HepG2 (cell line): ENCODE measurements around the gene NACC2. TPM values are rescaled to one million over a fixed set of nuclear protein-coding genes. Genes with fewer than 3 reads are reported as not detected.

Experiments
- CAMTA2 ChIP-seq: sonication (generic); formaldehyde crosslinking; IDR thresholded peaks from 2 replicates; pipeline ENCODE4 v1.4.0; 2020; ENCODE audit warnings: mild to moderate bottlenecking, missing genetic modification reagents, borderline replicate concordance
- FOXA3 ChIP-seq: IDR thresholded peaks from 2 replicates; pipeline ENCODE4 v1.6.1; 2016; ENCODE audit warnings: missing genetic modification reagents, missing compliant biosample characterization
- GABPB1 ChIP-seq: IDR thresholded peaks from 2 replicates; pipeline ENCODE4 v1.6.1; 2016; ENCODE audit warnings: mild to moderate bottlenecking, missing genetic modification reagents, moderate library complexity, missing compliant biosample characterization
- GATAD2A ChIP-seq: IDR thresholded peaks from 2 replicates; pipeline ENCODE4 v1.6.1; 2016
- KLF6 ChIP-seq: IDR thresholded peaks from 2 replicates; pipeline ENCODE4 v1.8.0; 2016; ENCODE audit warnings: missing biosample characterization, missing genetic modification reagents
- LRRFIP1 ChIP-seq: sonication (generic); formaldehyde crosslinking; conservative IDR thresholded peaks from 2 replicates; pipeline ENCODE4 v1.4.0; 2020; ENCODE audit warnings: missing genetic modification reagents
- MAF1 ChIP-seq: sonication (generic); formaldehyde crosslinking; IDR thresholded peaks from 2 replicates; pipeline ENCODE4 v1.5.0; 2020; ENCODE audit warnings: missing genetic modification reagents, borderline replicate concordance
- MEIS1 ChIP-seq: sonication (generic); formaldehyde crosslinking; IDR thresholded peaks from 2 replicates; pipeline ENCODE4 v1.9.0; 2021; ENCODE audit warnings: mild to moderate bottlenecking, missing genetic modification reagents, moderate library complexity, borderline replicate concordance
- MIER3 ChIP-seq: IDR thresholded peaks from 2 replicates; pipeline ENCODE4 v1.6.1; 2016; ENCODE audit warnings: missing compliant biosample characterization, borderline replicate concordance
- MZF1 ChIP-seq: sonication (generic); formaldehyde crosslinking; IDR thresholded peaks from 2 replicates; pipeline ENCODE4 v1.8.1; 2023; ENCODE audit warnings: mild to moderate bottlenecking, missing genetic modification reagents, borderline replicate concordance
- NONO ChIP-seq, 2 experiments: fragments of 450-650 bp in 1 of 2; sonication (generic) in 1 of 2; formaldehyde crosslinking in 1 of 2; IDR thresholded peaks in 1 of 2; conservative IDR thresholded peaks in 1 of 2; 2 replicates each; pipeline versions ENCODE4 v1.6.1 to v1.8.0; 2017 to 2022; ENCODE audit warnings: mild to moderate bottlenecking in 1 of 2, missing genetic modification reagents in 1 of 2, moderate library complexity in 1 of 2
- RAD51 ChIP-seq: fragments of 450-650 bp; IDR thresholded peaks from 2 replicates; pipeline ENCODE4 v1.6.1; 2016; ENCODE audit warnings: borderline replicate concordance
- SNAI1 ChIP-seq: sonication (generic); formaldehyde crosslinking; IDR thresholded peaks from 2 replicates; pipeline ENCODE4 v1.5.0; 2020; ENCODE audit warnings: mild to moderate bottlenecking, missing genetic modification reagents, borderline replicate concordance
- XRCC5 ChIP-seq: fragments of 200-400 bp; formaldehyde crosslinking; optimal IDR thresholded peaks from 2 replicates; pipeline ENCODE3; 2017; ENCODE audit warnings: mild to moderate bottlenecking, low read length
- ZFP36 ChIP-seq: fragments of 150-350 bp; IDR thresholded peaks from 2 replicates; pipeline ENCODE4 v1.6.1; 2018; ENCODE audit warnings: borderline replicate concordance, low read length, low read depth; ENCODE audit not compliant: partially characterized antibody
- ZMYM2 ChIP-seq: sonication (generic); formaldehyde crosslinking; IDR thresholded peaks from 2 replicates; pipeline ENCODE4 v1.8.0; 2022; ENCODE audit warnings: mild to moderate bottlenecking, missing genetic modification reagents
- ZNF510 ChIP-seq: sonication (generic); formaldehyde crosslinking; IDR thresholded peaks from 2 replicates; pipeline ENCODE4 v1.4.0; 2020; ENCODE audit warnings: low read depth, mild to moderate bottlenecking, missing genetic modification reagents
- ZNF749 ChIP-seq: sonication (generic); formaldehyde crosslinking; IDR thresholded peaks from 2 replicates; pipeline ENCODE4 v1.8.0; 2022; ENCODE audit warnings: mild to moderate bottlenecking, missing genetic modification reagents, moderate library complexity, borderline replicate concordance
- ZNF768 ChIP-seq: sonication (generic); formaldehyde crosslinking; IDR thresholded peaks from 2 replicates; pipeline ENCODE4 v1.4.0; 2020; ENCODE audit warnings: missing genetic modification reagents
- polyA plus RNA-seq, 8 experiments: library from polyadenylated mRNA; depleted of rRNA in 3 of 8; stranded (reverse) in 7 of 8; unstranded in 1 of 8; fragments of >200 nt; fragmentation: Illumina TruSeq in 4 of 8; extraction: Trizol in 4 of 8; gene quantifications; 2 replicates each; pipeline versions ENCODE4 v1.2.1 to v1.2.3, GENCODE V29; 2011 to 2016; ENCODE audit warnings: low read depth in 4 of 8, missing spikeins in 1 of 8, mixed read lengths in 1 of 8; ENCODE audit not compliant: insufficient read depth in 1 of 8
- total RNA-seq, 5 experiments: library from RNA; depleted of rRNA; stranded (reverse); fragments of >200 nt; fragmentation: Illumina TruSeq; extraction: Trizol; gene quantifications; 2 replicates each; pipeline ENCODE4 v1.2.3, GENCODE V29; 2016; ENCODE audit warnings: low read depth in 1 of 5
- TF ChIP-seq, protein P1 (sequence below): sonication (generic); formaldehyde crosslinking; IDR thresholded peaks from 2 replicates; pipeline ENCODE4 v1.4.0; 2020; ENCODE audit warnings: mild to moderate bottlenecking, missing genetic modification reagents, borderline replicate concordance
- TF ChIP-seq, protein P2 (sequence below): fragments of 450-650 bp; IDR thresholded peaks from 2 replicates; pipeline ENCODE4 v1.6.1; 2016
- TF ChIP-seq, protein P3 (sequence below): sonication (generic); formaldehyde crosslinking; conservative IDR thresholded peaks from 2 replicates; pipeline ENCODE4 v1.8.0; 2022; ENCODE audit warnings: low read depth, missing genetic modification reagents

The NACC2 gene
- total and polyA plus RNA-seq, 2 of the 13 experiments (the other 11 are each of a cell fraction or from before 2014, with no cell fraction given): 5.9 to 12.3 TPM

DNA sequence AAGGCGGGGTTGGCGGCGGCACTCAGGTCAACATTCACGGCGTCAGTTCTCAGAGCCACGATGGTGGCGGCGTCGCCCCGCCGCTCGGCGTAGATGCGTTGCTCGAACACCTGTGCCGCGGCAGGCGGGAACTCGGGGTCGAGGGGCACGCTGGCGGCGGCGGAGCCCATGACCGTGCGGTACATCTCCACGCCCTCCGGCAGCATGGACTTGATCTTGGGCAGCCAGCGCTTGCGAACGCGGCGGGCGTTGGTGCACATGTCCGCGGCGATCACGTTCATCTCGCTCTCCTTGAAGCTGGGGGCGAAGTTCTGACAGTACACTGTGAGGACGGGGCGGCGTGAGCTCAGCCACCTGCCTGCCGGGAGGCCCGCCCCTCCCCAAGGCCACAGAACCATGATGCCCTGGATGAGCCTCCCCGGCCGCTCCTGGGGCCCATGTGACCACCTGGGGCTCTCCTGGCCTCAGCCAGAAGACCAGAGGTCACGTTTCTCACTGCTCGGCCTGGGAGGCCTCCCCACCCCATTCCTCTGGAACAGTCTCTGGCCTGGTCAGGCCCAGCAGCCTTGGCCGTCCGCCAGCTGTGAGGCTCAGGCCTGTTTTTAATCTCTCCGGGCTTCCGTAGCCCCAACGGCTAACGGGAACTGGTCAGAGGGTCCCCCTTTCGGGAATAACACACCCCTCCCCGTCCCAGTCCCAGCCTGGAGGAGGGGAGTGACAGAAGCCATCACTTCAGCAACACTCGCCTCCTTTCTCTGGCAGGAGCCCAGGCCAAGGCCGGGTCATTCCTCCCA, 83.2 kb downstream of the NACC2 start (continued):
- TF ChIP-seq ZNF768 (peak; percentile 87), GABPB1 (CRISPR knock-in tag) (peak; percentile 82; the same call in 1 of the 2 replicates), ZMYM2 (CRISPR knock-in tag) (peak; percentile 88), NONO (IDR thresholded peaks at IDR 0.05) (no peak), NONO (CRISPR knock-in tag; conservative IDR thresholded peaks at IDR 0.05) (peak; percentile 87), MEIS1 (CRISPR knock-in tag) (peak; percentile 84; the same call in 1 of the 2 replicates), CAMTA2 (peak; percentile 92), MZF1 (no peak), KLF6 (CRISPR knock-in tag) (peak; percentile 98), ZNF749 (CRISPR knock-in tag) (peak; percentile 56; the same call in 1 of the 2 replicates), MAF1 (CRISPR knock-in tag) (no peak), LRRFIP1 (no peak), ZNF510 (CRISPR knock-in tag) (0 out of 2 replicates have a peak, but pooled peaks have one; percentile 32), MIER3 (CRISPR knock-in tag) (no peak; the same call in 1 of the 2 replicates), FOXA3 (CRISPR knock-in tag) (peak; percentile 67; the same call in 1 of the 2 replicates), GATAD2A (peak; percentile 95), ZFP36 (no peak), RAD51 (peak; percentile 77), SNAI1 (CRISPR knock-in tag) (peak; percentile 90; the same call in 1 of the 2 replicates), XRCC5 (no peak)
- TF ChIP-seq, protein P1, sequence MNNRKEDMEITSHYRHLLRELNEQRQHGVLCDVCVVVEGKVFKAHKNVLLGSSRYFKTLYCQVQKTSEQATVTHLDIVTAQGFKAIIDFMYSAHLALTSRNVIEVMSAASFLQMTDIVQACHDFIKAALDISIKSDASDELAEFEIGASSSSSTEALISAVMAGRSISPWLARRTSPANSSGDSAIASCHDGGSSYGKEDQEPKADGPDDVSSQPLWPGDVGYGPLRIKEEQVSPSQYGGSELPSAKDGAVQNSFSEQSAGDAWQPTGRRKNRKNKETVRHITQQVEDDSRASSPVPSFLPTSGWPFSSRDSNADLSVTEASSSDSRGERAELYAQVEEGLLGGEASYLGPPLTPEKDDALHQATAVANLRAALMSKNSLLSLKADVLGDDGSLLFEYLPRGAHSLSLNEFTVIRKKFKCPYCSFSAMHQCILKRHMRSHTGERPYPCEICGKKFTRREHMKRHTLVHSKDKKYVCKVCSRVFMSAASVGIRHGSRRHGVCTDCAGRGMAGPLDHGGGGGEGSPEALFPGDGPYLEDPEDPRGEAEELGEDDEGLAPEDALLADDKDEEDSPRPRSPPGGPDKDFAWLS: no peak
- TF ChIP-seq, protein P2, sequence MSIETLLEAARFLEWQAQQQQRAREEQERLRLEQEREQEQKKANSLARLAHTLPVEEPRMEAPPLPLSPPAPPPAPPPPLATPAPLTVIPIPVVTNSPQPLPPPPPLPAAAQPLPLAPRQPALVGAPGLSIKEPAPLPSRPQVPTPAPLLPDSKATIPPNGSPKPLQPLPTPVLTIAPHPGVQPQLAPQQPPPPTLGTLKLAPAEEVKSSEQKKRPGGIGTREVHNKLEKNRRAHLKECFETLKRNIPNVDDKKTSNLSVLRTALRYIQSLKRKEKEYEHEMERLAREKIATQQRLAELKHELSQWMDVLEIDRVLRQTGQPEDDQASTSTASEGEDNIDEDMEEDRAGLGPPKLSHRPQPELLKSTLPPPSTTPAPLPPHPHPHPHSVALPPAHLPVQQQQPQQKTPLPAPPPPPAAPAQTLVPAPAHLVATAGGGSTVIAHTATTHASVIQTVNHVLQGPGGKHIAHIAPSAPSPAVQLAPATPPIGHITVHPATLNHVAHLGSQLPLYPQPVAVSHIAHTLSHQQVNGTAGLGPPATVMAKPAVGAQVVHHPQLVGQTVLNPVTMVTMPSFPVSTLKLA: peak; percentile 74
- TF ChIP-seq, protein P3, sequence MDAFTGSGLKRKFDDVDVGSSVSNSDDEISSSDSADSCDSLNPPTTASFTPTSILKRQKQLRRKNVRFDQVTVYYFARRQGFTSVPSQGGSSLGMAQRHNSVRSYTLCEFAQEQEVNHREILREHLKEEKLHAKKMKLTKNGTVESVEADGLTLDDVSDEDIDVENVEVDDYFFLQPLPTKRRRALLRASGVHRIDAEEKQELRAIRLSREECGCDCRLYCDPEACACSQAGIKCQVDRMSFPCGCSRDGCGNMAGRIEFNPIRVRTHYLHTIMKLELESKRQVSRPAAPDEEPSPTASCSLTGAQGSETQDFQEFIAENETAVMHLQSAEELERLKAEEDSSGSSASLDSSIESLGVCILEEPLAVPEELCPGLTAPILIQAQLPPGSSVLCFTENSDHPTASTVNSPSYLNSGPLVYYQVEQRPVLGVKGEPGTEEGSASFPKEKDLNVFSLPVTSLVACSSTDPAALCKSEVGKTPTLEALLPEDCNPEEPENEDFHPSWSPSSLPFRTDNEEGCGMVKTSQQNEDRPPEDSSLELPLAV (CRISPR knock-in tag): no peak
